Lower leg skin (tissue), 4 donors: ENCODE measurements around the gene TTYH3. TPM values are rescaled to one million over a fixed set of nuclear protein-coding genes. Genes with fewer than 3 reads are reported as not detected.

Experiments used
- DNase-seq, 2 donors: peaks; one replicate each; pipeline ENCODE4 v3.0.0-alpha.2; 2019; ENCODE audit warnings: low spot score in 2 of 2
- H3K4me3 ChIP-seq: fragments of 200-600 bp; sonication (generic); 2 replicates; pipeline ENCODE4 v1.5.1; 2017; ENCODE audit warnings: mild to moderate bottlenecking, low read depth; ENCODE audit not compliant: poor library complexity, severe bottlenecking
- CTCF ChIP-seq, 3 donors: fragments of 450-650 bp; IDR thresholded peaks; one replicate each; pipeline ENCODE4 v1.5.1; 2016; ENCODE audit warnings: antibody characterized with exemption in 3 of 3, mild to moderate bottlenecking in 3 of 3, moderate library complexity in 2 of 3
- POLR2A ChIP-seq, 2 donors: fragments of 450-650 bp; IDR thresholded peaks; one replicate each; pipeline ENCODE4 v1.6.1; 2016 to 2017; ENCODE audit warnings: antibody characterized with exemption in 2 of 2, mild to moderate bottlenecking in 1 of 2, moderate library complexity in 1 of 2
- WGBS, 2 donors: methylation state at CpG; one replicate each; pipeline ENCODE4 v1.1.5; 2018; 5-methylcytosine and 5-hydroxymethylcytosine counted together
- intact Hi-C: fragments of 100-400 bp; cut with DNase I; formaldehyde crosslinking; loops from one replicate; pipeline ENCODE4 v1.15.0; 2023; ENCODE audit warnings: low total_unique reads
- total RNA-seq, 4 donors: library from RNA; depleted of rRNA; stranded (reverse); fragments of >200 nt; gene quantifications; one replicate each; pipeline ENCODE4 v1.1.0, GENCODE V29; 2016

The TTYH3 gene
- total RNA-seq, 4 donors from 2014 or later, result 7.9 to 18.0 (median 13.9) TPM

GRCh38 chr7:2610466-2610865 is 21.3 kb upstream of the TTYH3 start:
- intact Hi-C loops, result no loop called here
- WGBS, 2 donors, result 83 to 86% methylated on average over 13 to 14 of the region's 14 CpGs
- TF ChIP-seq CTCF (IDR thresholded peaks at IDR 0.05) (no peak), POLR2A (IDR thresholded peaks at IDR 0.05) (no peak)

GRCh38 chr7:2610898-2611297 is 20.9 kb upstream of the TTYH3 start:
- 74% methylated on average over 9 to 14 of the region's 14 CpGs for WGBS, 2 donors
- no peak overlapping the region for H3K4me3 ChIP-seq
- intact Hi-C loops, result no loop called here
- no peak for DNase-seq
- TF ChIP-seq POLR2A (IDR thresholded peaks at IDR 0.05), result no peak
- TF ChIP-seq CTCF (IDR thresholded peaks at IDR 0.05), result no peak

More at GRCh38 chr7:2610466-2610865, 21.3 kb upstream of the TTYH3 start:
- DNase-seq, result no peak
- no peak overlapping the region for H3K4me3 ChIP-seq

- H3K4me3 ChIP-seq, result no peak overlapping the region
- DNase-seq, result no peak
- intact Hi-C loops, result no loop called here
- TF ChIP-seq POLR2A (IDR thresholded peaks at IDR 0.05) (no peak), CTCF (IDR thresholded peaks at IDR 0.05) (no peak)
- 86 to 92% methylated on average over 11 of the region's 11 CpGs for WGBS, 2 donors
These were observed 20.4 kb upstream of the TTYH3 start for GRCh38 chr7:2611401-2611800.

GRCh38 chr7:2611922-2612321 is 19.9 kb upstream of the TTYH3 start:
- no peak overlapping the region for H3K4me3 ChIP-seq
- TF ChIP-seq CTCF (IDR thresholded peaks at IDR 0.05) (no peak), POLR2A (IDR thresholded peaks at IDR 0.05) (no peak)
- WGBS, 2 donors, result 94 to 97% methylated on average over 10 of the region's 10 CpGs
- DNase-seq, result no peak
- intact Hi-C loops, result no loop called here

GRCh38 chr7:2612445-2613097 is 19.2 kb upstream of the TTYH3 start:
- no peak overlapping the region for H3K4me3 ChIP-seq
- intact Hi-C loops, result no loop called here
- no peak for DNase-seq
- TF ChIP-seq CTCF (IDR thresholded peaks at IDR 0.05) (no peak), POLR2A (IDR thresholded peaks at IDR 0.05) (no peak)
- WGBS, 2 donors, result 71 to 79% methylated on average over 15 of the region's 15 CpGs
